NB4 (cell line): ENCODE measurements around the gene SMAD3.

ENCODE experiments used
- MAX ChIP-seq: IDR thresholded peaks from 2 replicates; pipeline ENCODE4 v1.6.1; 2011; ENCODE audit warnings: low read depth, low read length
- POLR2A ChIP-seq: IDR thresholded peaks from 2 replicates; pipeline ENCODE4 v1.6.1; 2011; ENCODE audit warnings: mild to moderate bottlenecking; ENCODE audit not compliant: insufficient read length; ENCODE audit errors: extremely low read depth
- TF ChIP-seq, protein P1 (sequence below): IDR thresholded peaks from one replicate; pipeline ENCODE4 v1.5.1; 2012; ENCODE audit warnings: low read depth, low read length

- TF ChIP-seq, protein P1, sequence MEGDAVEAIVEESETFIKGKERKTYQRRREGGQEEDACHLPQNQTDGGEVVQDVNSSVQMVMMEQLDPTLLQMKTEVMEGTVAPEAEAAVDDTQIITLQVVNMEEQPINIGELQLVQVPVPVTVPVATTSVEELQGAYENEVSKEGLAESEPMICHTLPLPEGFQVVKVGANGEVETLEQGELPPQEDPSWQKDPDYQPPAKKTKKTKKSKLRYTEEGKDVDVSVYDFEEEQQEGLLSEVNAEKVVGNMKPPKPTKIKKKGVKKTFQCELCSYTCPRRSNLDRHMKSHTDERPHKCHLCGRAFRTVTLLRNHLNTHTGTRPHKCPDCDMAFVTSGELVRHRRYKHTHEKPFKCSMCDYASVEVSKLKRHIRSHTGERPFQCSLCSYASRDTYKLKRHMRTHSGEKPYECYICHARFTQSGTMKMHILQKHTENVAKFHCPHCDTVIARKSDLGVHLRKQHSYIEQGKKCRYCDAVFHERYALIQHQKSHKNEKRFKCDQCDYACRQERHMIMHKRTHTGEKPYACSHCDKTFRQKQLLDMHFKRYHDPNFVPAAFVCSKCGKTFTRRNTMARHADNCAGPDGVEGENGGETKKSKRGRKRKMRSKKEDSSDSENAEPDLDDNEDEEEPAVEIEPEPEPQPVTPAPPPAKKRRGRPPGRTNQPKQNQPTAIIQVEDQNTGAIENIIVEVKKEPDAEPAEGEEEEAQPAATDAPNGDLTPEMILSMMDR = no peak
- TF ChIP-seq MAX = no peak
- no peak for TF ChIP-seq POLR2A
Observed at GRCh38 chr15:67114846-67115585, 49.6 kb downstream of the SMAD3 start.
